ENCODE data around the gene SLC4A11.

Gene SLC4A11

DNA sequence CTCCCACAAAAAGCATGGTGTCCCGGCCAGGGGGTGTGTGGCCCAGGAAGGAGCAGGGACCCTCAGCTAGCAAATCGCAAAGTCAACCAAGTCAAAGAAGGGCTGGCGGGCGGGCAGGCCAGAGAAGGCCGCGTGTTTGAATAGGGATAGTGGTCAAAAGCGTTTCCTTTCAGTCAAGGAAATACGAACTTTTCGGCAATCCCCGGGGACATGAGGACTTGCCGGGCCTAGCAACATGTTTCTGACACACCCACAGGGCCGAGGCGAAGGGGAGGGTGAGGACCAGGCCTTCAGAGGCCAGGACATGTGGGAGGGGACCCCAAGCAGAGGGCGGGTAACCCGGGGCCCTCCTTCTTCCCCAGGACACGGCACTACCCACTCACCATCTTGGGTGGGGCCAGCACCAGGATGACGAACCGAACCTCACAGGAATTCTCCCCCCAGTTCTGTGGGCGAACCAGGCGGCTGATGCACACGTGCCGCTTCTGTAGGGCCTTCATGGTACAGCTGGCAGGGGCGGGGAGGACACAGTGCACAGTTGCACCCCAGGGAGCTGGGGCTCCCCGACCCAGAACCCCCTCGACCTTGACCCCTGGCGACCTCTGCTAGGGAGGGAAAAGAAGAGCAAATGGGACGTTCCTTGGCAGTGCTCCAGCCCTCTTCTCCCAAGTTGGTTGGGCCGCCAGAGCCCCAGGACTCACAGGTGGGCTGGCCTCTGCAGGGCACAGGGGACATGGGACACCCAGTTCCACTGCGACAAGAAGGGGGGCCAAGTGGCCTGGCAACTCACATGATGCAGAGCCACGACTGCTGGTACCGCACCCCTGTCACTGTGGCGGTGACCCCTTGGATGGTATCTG lies 5.6 kb downstream of the SLC4A11 start:
- no peak overlapping the region for H3K4me3 ChIP-seq (ENCODE audit: low read length)
- TF ChIP-seq, protein P1, sequence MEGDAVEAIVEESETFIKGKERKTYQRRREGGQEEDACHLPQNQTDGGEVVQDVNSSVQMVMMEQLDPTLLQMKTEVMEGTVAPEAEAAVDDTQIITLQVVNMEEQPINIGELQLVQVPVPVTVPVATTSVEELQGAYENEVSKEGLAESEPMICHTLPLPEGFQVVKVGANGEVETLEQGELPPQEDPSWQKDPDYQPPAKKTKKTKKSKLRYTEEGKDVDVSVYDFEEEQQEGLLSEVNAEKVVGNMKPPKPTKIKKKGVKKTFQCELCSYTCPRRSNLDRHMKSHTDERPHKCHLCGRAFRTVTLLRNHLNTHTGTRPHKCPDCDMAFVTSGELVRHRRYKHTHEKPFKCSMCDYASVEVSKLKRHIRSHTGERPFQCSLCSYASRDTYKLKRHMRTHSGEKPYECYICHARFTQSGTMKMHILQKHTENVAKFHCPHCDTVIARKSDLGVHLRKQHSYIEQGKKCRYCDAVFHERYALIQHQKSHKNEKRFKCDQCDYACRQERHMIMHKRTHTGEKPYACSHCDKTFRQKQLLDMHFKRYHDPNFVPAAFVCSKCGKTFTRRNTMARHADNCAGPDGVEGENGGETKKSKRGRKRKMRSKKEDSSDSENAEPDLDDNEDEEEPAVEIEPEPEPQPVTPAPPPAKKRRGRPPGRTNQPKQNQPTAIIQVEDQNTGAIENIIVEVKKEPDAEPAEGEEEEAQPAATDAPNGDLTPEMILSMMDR (conservative IDR thresholded peaks at IDR 0.05; ENCODE audit: low read length): no peak
- DNase-seq (ENCODE audit: low read depth): no peak

DNA sequence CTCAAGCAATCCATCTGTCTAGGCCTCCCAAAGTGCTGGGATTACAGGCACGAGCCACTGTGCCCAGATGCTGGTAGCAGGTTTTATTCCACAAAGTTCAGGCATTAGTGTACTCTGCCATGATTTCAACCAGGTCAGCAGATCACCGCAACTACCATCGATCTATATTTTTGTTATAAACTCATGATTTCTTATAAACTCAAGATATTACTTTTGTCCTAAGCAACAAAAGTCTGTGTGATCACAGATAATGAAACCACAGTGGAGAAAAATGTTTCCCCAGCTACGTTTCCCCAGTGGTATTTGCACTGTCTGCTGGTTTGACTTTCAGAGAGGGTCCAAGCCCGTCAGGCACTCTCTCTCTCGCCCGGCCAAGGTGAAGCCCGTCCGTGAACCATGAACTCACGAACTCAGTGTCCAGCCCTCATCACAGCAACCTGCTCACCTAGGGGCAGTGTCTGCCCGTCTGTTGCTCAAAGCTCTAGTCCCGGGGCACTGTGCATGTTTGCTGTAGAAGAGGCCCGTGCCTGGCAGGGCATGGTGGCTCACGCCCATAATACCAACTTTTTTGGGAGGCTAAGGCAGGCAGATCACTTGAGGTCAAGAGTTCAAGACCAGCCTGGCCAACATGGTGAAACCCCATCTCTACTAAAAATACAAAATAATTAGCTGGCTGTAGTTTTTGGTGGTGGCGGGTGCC lies 7.0 kb downstream of the SLC4A11 start:
- no peak for DNase-seq (ENCODE audit: low read depth)
- TF ChIP-seq, protein P1 (conservative IDR thresholded peaks at IDR 0.05; ENCODE audit: low read length): no peak

GRCh38 chr20:3231116-3231515 lies 7.9 kb downstream of the SLC4A11 start:
- TF ChIP-seq, protein P1 (conservative IDR thresholded peaks at IDR 0.05; ENCODE audit: low read length): no peak
- DNase-seq (ENCODE audit: low read depth): no peak
- no peak overlapping the region for H3K4me3 ChIP-seq (ENCODE audit: low read length)

More for the DNA sequence above, 7.0 kb downstream of the SLC4A11 start:
- no peak overlapping the region for H3K4me3 ChIP-seq (ENCODE audit: low read length)

- H3K4me3 ChIP-seq (ENCODE audit: low read length): no peak overlapping the region
- TF ChIP-seq, protein P1 (conservative IDR thresholded peaks at IDR 0.05; ENCODE audit: low read length): no peak
- DNase-seq (ENCODE audit: low read depth): no peak
Measured at GRCh38 chr20:3229798-3230197, 9.2 kb downstream of the SLC4A11 start.

DNA sequence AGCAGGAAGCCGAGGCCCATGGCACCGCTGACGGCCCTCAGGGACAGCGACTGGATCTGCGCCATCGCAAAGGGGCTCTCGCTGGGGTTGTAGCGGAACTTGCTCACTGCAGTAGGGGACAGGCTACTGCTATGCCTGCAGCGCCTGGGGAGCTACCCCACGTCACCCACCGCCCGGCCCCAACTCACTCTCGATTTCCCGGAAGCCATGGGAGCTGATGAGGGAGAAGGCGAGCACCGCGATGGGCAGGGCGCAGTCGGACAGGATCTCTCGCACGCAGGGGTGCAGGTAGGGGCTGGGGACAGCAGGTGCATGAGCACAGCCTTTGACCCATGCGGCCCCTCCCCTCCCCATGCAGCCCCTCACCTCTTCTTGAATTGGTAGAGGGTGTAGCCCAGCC lies 9.8 kb downstream of the SLC4A11 start:
- TF ChIP-seq, protein P1 (conservative IDR thresholded peaks at IDR 0.05; ENCODE audit: low read length): no peak
- DNase-seq (ENCODE audit: low read depth): no peak
- H3K4me3 ChIP-seq (ENCODE audit: low read length): no peak overlapping the region

DNA sequence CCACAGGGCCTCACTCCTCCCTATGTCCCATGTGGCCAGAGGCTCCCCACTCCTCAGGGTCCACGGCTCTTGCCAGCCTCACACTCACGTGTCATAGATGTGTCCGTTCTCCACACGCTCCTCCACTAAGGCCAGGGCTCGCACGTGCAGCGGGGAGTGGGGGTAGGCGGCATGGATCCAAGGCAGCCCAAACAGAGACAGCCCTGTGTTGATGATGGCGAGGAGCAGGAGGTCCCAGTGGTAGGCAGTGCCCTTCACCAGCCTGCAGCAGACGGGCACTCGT lies 10.3 kb downstream of the SLC4A11 start:
- no peak overlapping the region for H3K4me3 ChIP-seq (ENCODE audit: low read length)
- no peak for DNase-seq (ENCODE audit: low read depth)
- TF ChIP-seq, protein P1 (conservative IDR thresholded peaks at IDR 0.05; ENCODE audit: low read length): no peak

All from AG10803 (cell line).